Neural crest cell (in vitro differentiated cells): Measurements from ENCODE around the gene COL4A6. TPM values are rescaled to one million over a fixed set of nuclear protein-coding genes. Genes with fewer than 3 reads are reported as not detected.

Experiments
- DNase-seq: peaks from one replicate; pipeline ENCODE4 v3.0.0; 2021; ENCODE audit warnings: low read depth, mixed read lengths, low spot score
- H3K27ac Mint-ChIP-seq: one replicate; pipeline ENCODE4 v1.8.0; 2021; ENCODE audit warnings: mild to moderate bottlenecking, mixed read lengths; ENCODE audit not compliant: unreplicated experiment
- H3K27me3 Mint-ChIP-seq: 2 replicates; pipeline ENCODE4 v1.8.0; 2021; ENCODE audit warnings: low read depth, mild to moderate bottlenecking, mixed read lengths
- H3K36me3 Mint-ChIP-seq: 2 replicates; pipeline ENCODE4 v1.8.0; 2021; ENCODE audit warnings: low read depth, mild to moderate bottlenecking, mixed read lengths
- H3K4me1 Mint-ChIP-seq: 2 replicates; pipeline ENCODE4 v1.8.0; 2021; ENCODE audit warnings: mixed read lengths
- H3K4me3 Mint-ChIP-seq: one replicate; pipeline ENCODE4 v1.8.0; 2021; ENCODE audit warnings: mild to moderate bottlenecking, mixed read lengths
- H3K9me3 Mint-ChIP-seq: 2 replicates; pipeline ENCODE4 v1.8.0; 2021; ENCODE audit warnings: mixed read lengths
- total RNA-seq: library from RNA; stranded (reverse); gene quantifications from 2 replicates; pipeline ENCODE4 v1.2.1, GENCODE V29; 2021
- TF ChIP-seq, protein P1 (sequence below): fragments of 200-600 bp; sonication (generic); conservative IDR thresholded peaks from 2 replicates; pipeline ENCODE4 v1.5.0; 2021; ENCODE audit warnings: antibody characterized with exemption, mild to moderate bottlenecking

Gene COL4A6
- total RNA-seq, 1 donor from 2014 or later: 22.6 TPM

DNA sequence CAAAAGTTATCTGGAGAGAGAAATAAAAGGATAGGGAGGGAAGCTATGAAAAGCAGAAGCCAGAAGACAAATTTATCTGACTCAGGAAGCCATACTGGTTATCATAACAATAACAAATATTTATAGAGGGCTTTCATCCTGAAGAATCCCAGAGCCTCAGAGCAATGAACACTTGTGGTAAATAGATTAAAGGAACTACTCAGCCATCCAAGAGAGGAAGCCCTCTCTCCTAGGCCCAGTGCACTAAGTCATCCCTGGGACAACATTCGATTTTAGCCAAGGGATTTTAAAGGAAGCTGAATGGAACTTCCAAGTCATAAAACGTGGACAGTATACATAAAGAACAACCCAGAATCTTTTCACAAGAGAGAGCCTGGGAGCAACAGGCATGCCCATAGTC, 76.9 kb downstream of the COL4A6 start:
- peaks cover 4% of the 10 kb centered on the region for H3K36me3 Mint-ChIP-seq
- no peaks in the 10 kb centered on the region for H3K27me3 Mint-ChIP-seq
- no peak overlapping the region for H3K4me3 Mint-ChIP-seq
- H3K4me1 Mint-ChIP-seq: no peaks in the 10 kb centered on the region
- no peak for DNase-seq
- no peak overlapping the region for H3K27ac Mint-ChIP-seq
- TF ChIP-seq, protein P1, sequence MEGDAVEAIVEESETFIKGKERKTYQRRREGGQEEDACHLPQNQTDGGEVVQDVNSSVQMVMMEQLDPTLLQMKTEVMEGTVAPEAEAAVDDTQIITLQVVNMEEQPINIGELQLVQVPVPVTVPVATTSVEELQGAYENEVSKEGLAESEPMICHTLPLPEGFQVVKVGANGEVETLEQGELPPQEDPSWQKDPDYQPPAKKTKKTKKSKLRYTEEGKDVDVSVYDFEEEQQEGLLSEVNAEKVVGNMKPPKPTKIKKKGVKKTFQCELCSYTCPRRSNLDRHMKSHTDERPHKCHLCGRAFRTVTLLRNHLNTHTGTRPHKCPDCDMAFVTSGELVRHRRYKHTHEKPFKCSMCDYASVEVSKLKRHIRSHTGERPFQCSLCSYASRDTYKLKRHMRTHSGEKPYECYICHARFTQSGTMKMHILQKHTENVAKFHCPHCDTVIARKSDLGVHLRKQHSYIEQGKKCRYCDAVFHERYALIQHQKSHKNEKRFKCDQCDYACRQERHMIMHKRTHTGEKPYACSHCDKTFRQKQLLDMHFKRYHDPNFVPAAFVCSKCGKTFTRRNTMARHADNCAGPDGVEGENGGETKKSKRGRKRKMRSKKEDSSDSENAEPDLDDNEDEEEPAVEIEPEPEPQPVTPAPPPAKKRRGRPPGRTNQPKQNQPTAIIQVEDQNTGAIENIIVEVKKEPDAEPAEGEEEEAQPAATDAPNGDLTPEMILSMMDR: no peak
- peaks cover 3% of the 10 kb centered on the region for H3K9me3 Mint-ChIP-seq

DNA sequence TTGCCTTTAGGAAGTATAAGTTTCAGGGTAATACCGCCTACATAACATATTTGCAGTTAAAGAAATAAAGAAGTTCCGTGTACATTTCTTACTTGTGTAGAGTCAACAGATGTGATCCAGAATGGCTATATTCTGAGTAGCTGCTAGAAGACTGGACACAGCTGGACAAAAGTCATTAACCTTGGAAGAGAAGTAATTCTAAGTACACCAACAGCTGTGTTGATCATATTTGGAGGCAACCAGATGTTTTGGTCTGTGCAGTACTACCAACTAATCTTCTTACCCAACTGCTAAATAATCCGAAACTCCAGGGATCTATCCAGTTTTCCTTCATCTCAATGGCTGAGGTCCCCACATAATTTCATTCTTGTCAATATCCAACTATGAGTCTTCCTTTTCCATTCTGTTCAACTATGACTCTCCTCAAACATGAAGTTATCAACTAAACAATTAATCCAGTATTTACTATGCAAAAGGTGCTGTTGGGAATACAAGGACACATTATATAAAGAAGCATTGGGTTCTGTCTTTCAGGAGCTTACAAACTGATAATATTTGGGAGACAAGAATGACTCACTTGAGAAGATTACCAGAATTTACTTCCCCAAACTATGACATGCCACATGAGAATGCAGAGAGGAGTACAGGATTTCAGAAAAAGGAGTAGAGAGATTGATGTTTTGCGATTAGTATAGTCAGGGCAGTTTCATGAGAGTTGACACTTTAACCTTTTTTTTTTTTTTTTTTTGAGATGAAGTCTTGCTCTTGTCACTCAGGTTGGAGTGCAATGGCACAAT, 78.2 kb downstream of the COL4A6 start:
- DNase-seq: no peak
- Mint-ChIP-seq H3K9me3 (peaks cover 3% of the 10 kb centered on the region), H3K4me3 (no peak overlapping the region), H3K27ac (no peak overlapping the region), H3K4me1 (no peaks in the 10 kb centered on the region), H3K27me3 (no peaks in the 10 kb centered on the region), H3K36me3 (peaks cover 4% of the 10 kb centered on the region)
- TF ChIP-seq, protein P1: no peak

- no peak overlapping the region for H3K4me3 Mint-ChIP-seq
- peaks cover 30% of the 10 kb centered on the region for H3K4me1 Mint-ChIP-seq
- no peaks in the 10 kb centered on the region for H3K36me3 Mint-ChIP-seq
- no peak overlapping the region for H3K27ac Mint-ChIP-seq
- peaks cover 3% of the 10 kb centered on the region for H3K9me3 Mint-ChIP-seq
- H3K27me3 Mint-ChIP-seq: no peaks in the 10 kb centered on the region
- no peak for DNase-seq
- TF ChIP-seq, protein P1: no peak
Observed at GRCh38 chrX:108353452-108353851, 84.8 kb downstream of the COL4A6 start.

DNA sequence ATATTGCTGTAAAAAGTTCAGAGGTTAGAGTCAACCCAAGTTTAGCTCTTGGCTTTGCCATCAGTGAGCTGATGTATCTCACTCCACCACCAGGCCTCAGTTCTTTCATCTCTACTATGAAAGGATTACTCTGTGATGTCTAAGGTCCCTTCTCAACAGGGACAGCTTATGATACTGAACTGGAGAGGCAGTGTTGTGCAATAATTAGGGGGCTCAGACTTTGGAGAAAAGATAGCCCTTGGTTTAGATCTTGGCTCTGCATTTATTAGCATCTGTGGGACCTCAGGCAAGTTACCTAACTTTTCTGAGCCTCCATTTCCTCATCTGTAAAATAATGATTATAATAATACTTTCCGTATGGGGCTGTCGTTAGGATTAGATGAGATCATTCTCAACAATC, 89.0 kb downstream of the COL4A6 start:
- H3K4me3 Mint-ChIP-seq: no peak overlapping the region
- H3K27me3 Mint-ChIP-seq: no peaks in the 10 kb centered on the region
- no peaks in the 10 kb centered on the region for H3K36me3 Mint-ChIP-seq
- H3K9me3 Mint-ChIP-seq: peaks cover 3% of the 10 kb centered on the region
- TF ChIP-seq, protein P1: no peak
- peaks cover 52% of the 10 kb centered on the region for H3K4me1 Mint-ChIP-seq
- DNase-seq: no peak
- H3K27ac Mint-ChIP-seq: no peak overlapping the region

DNA sequence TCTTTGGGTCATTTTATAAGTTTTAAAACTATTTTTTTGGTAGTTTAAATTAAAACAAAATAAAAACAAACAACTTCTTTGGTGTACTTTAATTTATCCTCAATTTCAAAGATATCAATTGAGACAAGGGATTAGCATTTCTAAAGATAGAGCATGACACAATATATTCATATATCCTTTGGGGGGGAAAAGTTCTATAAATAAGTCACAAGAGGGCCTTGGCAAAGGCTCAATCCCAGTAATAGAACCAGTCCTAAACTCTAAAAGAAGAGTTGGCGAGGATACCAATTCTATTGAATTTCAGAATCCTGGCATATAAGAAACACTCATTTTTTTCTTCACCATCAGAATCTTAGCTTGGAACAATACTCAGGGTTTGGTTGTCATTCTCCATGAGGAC, 89.7 kb downstream of the COL4A6 start:
- Mint-ChIP-seq H3K27me3 (no peaks in the 10 kb centered on the region), H3K27ac (peak overlapping the region; percentile 44), H3K9me3 (peaks cover 3% of the 10 kb centered on the region), H3K36me3 (no peaks in the 10 kb centered on the region), H3K4me1 (peaks cover 50% of the 10 kb centered on the region), H3K4me3 (no peak overlapping the region)
- DNase-seq: no peak
- TF ChIP-seq, protein P1: no peak
